ENCODE measurements around the gene RPN2. TPM values are rescaled to one million over a fixed set of nuclear protein-coding genes. Genes with fewer than 3 reads are reported as not detected.

Gene RPN2
- total RNA-seq, 1 experiment from 2014 or later = 185 TPM

DNA sequence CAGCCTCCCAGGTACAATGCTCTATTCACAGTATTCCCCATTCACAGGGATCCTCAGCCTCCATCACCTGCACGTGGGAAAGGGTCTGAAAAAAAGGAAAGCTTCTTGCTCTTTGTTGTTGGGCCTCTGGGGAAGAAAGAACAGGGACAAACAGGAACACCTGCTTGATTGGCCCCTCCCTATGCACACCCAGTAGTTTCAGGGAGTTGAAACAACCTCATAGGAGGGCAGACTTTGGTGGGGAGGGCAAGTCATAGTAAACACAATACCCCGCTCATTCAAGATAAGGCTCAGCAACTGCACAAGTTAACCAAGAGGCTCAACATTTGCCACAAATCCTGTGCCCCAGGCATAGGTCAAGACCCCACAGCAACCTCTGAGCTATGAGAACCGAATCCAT lies 80.7 kb downstream of the RPN2 start:
- no peaks in the 10 kb centered on the region for H3K9me3 ChIP-seq (ENCODE audit: insufficient read depth, low read depth)
- no peak overlapping the region for H2AFZ ChIP-seq
- H3F3A ChIP-seq (ENCODE audit: insufficient read depth, low read depth) = no peaks in the 10 kb centered on the region
- peaks cover 36% of the 10 kb centered on the region for H3K27me3 ChIP-seq (ENCODE audit: insufficient read depth, low read depth)
- POLR2A ChIA-PET (ENCODE audit: unreplicated experiment) = interaction anchor here (0.6 kb wide), 1 partner anchor 298 kb away, joined by 4 read pairs; no protein-coding TSS in a partner anchor
- H4K20me1 ChIP-seq (ENCODE audit: insufficient read depth) = peaks cover 3% of the 10 kb centered on the region; the same call in 1 of the 2 replicates
- DNase-seq = no peak
- intact Hi-C loops (cut with micrococcal nuclease; ENCODE audit: unreplicated experiment) = no loop called here
- H3K4me3 ChIP-seq = no peak overlapping the region
- H3K79me2 ChIP-seq (ENCODE audit: low read depth) = no peaks in the 10 kb centered on the region
- H3K9me2 ChIP-seq (ENCODE audit: insufficient read depth) = no peaks in the 10 kb centered on the region
- H3K36me3 ChIP-seq (ENCODE audit: low read depth) = no peaks in the 10 kb centered on the region
- BruUV-seq (replicated peaks) = no TSS peak
- H3K4me2 ChIP-seq = no peak overlapping the region
- H3K4me1 ChIP-seq (replicated peaks; ENCODE audit: insufficient read depth) = no peaks in the 10 kb centered on the region
- H3K27ac ChIP-seq = no peak overlapping the region
- TF ChIP-seq EZH2 (IDR thresholded peaks at IDR 0.05; ENCODE audit: low read depth) = no peak
- TF ChIP-seq, protein P1, sequence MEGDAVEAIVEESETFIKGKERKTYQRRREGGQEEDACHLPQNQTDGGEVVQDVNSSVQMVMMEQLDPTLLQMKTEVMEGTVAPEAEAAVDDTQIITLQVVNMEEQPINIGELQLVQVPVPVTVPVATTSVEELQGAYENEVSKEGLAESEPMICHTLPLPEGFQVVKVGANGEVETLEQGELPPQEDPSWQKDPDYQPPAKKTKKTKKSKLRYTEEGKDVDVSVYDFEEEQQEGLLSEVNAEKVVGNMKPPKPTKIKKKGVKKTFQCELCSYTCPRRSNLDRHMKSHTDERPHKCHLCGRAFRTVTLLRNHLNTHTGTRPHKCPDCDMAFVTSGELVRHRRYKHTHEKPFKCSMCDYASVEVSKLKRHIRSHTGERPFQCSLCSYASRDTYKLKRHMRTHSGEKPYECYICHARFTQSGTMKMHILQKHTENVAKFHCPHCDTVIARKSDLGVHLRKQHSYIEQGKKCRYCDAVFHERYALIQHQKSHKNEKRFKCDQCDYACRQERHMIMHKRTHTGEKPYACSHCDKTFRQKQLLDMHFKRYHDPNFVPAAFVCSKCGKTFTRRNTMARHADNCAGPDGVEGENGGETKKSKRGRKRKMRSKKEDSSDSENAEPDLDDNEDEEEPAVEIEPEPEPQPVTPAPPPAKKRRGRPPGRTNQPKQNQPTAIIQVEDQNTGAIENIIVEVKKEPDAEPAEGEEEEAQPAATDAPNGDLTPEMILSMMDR (conservative IDR thresholded peaks at IDR 0.05) = no peak
- CTCF ChIA-PET = interaction anchor here (0.6 to 1.4 kb wide), 3 partner anchors 11 to 67 kb away, joined by 3 to 5 read pairs (median 4); no protein-coding TSS in a partner anchor

DNA sequence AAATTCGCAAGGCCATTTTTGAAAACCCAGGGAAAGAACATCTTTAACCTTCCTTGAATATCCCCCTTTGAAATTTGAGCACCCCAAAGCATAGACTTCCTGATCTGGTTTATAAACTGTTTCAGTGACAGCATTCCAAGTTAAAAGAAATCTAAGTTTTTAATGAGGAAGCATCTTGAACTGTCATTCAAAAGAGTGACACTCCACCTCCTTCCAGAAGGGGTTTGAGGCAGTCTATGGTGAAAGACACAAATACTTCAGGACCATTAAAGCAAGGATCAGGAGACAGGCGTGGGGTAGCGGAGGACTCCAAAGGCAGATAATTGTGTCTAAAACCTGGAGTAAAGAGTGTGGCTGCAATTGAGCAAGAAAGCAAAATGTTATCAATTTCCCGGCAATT lies 81.8 kb downstream of the RPN2 start:
- no peak overlapping the region for H2AFZ ChIP-seq
- no TSS peak for BruUV-seq (replicated peaks)
- H3K27ac ChIP-seq = no peak overlapping the region
- H3K4me3 ChIP-seq = no peak overlapping the region
- no peaks in the 10 kb centered on the region for H3F3A ChIP-seq (ENCODE audit: insufficient read depth, low read depth)
- TF ChIP-seq, protein P1 (conservative IDR thresholded peaks at IDR 0.05) = no peak
- TF ChIP-seq EZH2 (IDR thresholded peaks at IDR 0.05; ENCODE audit: low read depth) = no peak
- H3K4me1 ChIP-seq (replicated peaks; ENCODE audit: insufficient read depth) = no peaks in the 10 kb centered on the region
- intact Hi-C loops (cut with micrococcal nuclease; ENCODE audit: unreplicated experiment) = no loop called here
- no peaks in the 10 kb centered on the region for H3K9me3 ChIP-seq (ENCODE audit: insufficient read depth, low read depth)
- no peak for DNase-seq
- ChIA-PET POLR2A (ENCODE audit: unreplicated experiment) (no interaction called here), CTCF (interaction anchor here (1.4 kb wide), 1 partner anchor 68 kb away, joined by 5 read pairs; no protein-coding TSS in a partner anchor)
- H4K20me1 ChIP-seq (ENCODE audit: insufficient read depth) = peaks cover 3% of the 10 kb centered on the region; the same call in 1 of the 2 replicates
- peaks cover 34% of the 10 kb centered on the region for H3K27me3 ChIP-seq (ENCODE audit: insufficient read depth, low read depth)
- H3K36me3 ChIP-seq (ENCODE audit: low read depth) = no peaks in the 10 kb centered on the region
- H3K9me2 ChIP-seq (ENCODE audit: insufficient read depth) = no peaks in the 10 kb centered on the region
- H3K79me2 ChIP-seq (ENCODE audit: low read depth) = no peaks in the 10 kb centered on the region
- H3K4me2 ChIP-seq = no peak overlapping the region

DNA sequence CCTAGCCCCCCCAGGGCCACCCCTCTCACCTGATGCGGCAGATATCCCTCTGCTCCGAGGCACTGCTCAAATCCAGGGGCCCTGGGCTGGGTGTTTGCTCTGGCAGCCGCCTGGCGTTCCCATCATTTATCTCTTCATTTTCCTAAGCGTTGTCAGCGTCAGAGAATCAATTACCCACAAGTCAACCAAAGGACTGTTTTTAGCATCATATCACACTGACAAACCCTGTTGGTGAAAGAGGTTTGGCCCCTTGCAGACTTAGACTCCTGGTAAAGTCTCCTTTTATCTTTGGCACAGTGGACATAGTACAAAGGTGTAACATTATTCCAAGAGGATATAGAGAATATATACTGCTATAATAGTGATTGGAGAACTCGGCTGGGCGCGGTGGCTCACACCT lies 82.6 kb downstream of the RPN2 start, which contains the start of gene GHRH:
Gene GHRH, minus strand, starts transcription at position 101 of the 400 bp plus-strand sequence. CDS start 4,925 bp downstream, outside the sequence.
- Histone ChIP-seq H3K27me3 (ENCODE audit: insufficient read depth, low read depth) (peaks cover 29% of the 10 kb centered on the region), H3K79me2 (ENCODE audit: low read depth) (no peaks in the 10 kb centered on the region), H4K20me1 (ENCODE audit: insufficient read depth) (peaks cover 3% of the 10 kb centered on the region; the same call in 1 of the 2 replicates), H2AFZ (no peak within 1 kb of the TSS), H3K9me3 (ENCODE audit: insufficient read depth, low read depth) (no peaks in the 10 kb centered on the region), H3K36me3 (ENCODE audit: low read depth) (no peaks in the 10 kb centered on the region), H3K4me2 (no peak within 1 kb of the TSS), H3K4me1 (replicated peaks; ENCODE audit: insufficient read depth) (no peaks in the 10 kb centered on the region), H3K27ac (no peak within 1 kb of the TSS), H3K9me2 (ENCODE audit: insufficient read depth) (no peaks in the 10 kb centered on the region), H3K4me3 (no peak within 1 kb of the TSS), H3F3A (ENCODE audit: insufficient read depth, low read depth) (no peaks in the 10 kb centered on the region)
- no TSS peak for BruUV-seq (replicated peaks)
- TF ChIP-seq, protein P1 (conservative IDR thresholded peaks at IDR 0.05) = no peak
- no peak for TF ChIP-seq EZH2 (IDR thresholded peaks at IDR 0.05; ENCODE audit: low read depth)
- ChIA-PET CTCF (no interaction called here), POLR2A (ENCODE audit: unreplicated experiment) (no interaction called here)
- intact Hi-C loops (cut with micrococcal nuclease; ENCODE audit: unreplicated experiment) = no loop called here
- no peak for DNase-seq
